IMR-90 (cell line): ENCODE measurements around the gene TGDS. TPM values are rescaled to one million over a fixed set of nuclear protein-coding genes. Genes with fewer than 3 reads are reported as not detected.

Experiments used
- CTCF ChIP-seq: conservative IDR thresholded peaks from 2 replicates; pipeline ENCODE4 v1.5.1; 2012; ENCODE audit warnings: mild to moderate bottlenecking, low read depth, low read length, improper control_type of control experiment
- MAFK ChIP-seq: IDR thresholded peaks from 2 replicates; pipeline ENCODE4 v1.6.1; 2012; ENCODE audit warnings: low read depth, low read length, improper control_type of control experiment
- SMC3 ChIP-seq: fragments of 150-350 bp; IDR thresholded peaks from 2 replicates; pipeline ENCODE4 v1.6.1; 2016; ENCODE audit warnings: low read depth, mild to moderate bottlenecking, antibody characterized with exemption, low read length, moderate library complexity
- polyA plus RNA-seq, 3 experiments: library from polyadenylated mRNA; depleted of rRNA; stranded (reverse); fragments of >200 nt; gene quantifications; 2 replicates each; pipeline ENCODE4 v1.2.3, GENCODE V29; 2012; ENCODE audit warnings: low replicate concordance in 1 of 3
- total RNA-seq: library from RNA; depleted of rRNA; stranded (reverse); fragments of >200 nt; gene quantifications from 2 replicates; pipeline ENCODE4 v1.2.3, GENCODE V29; 2012

The TGDS gene
- total and polyA plus RNA-seq, 2 of the 4 experiments (the other 2 are of a cell fraction): 9.6 to 15.6 TPM

- TF ChIP-seq CTCF (no peak), SMC3 (no peak), MAFK (no peak)
Observed at GRCh38 chr13:94601446-94602431, 5.8 kb upstream of the TGDS start, which contains the start of gene GPR180 (continued).
